Vagina (tissue), 2 donors: ENCODE data around the gene AMER3.

Source experiments
- POLR2A ChIP-seq, 2 donors: fragments of 450-650 bp; IDR thresholded peaks; one replicate each; pipeline ENCODE4 v1.6.1; 2017; ENCODE audit warnings: antibody characterized with exemption in 2 of 2, mild to moderate bottlenecking in 2 of 2, moderate library complexity in 2 of 2
- TF ChIP-seq, protein P1 (sequence below), 3 experiments: fragments of 450-650 bp in 2 of 3; fragments of 200-600 bp in 1 of 3; sonication (generic) in 1 of 3; IDR thresholded peaks; one replicate each; pipeline ENCODE4 v1.5.1; 2017 to 2019; ENCODE audit warnings: antibody characterized with exemption in 3 of 3, mild to moderate bottlenecking in 2 of 3, moderate library complexity in 2 of 3

DNA sequence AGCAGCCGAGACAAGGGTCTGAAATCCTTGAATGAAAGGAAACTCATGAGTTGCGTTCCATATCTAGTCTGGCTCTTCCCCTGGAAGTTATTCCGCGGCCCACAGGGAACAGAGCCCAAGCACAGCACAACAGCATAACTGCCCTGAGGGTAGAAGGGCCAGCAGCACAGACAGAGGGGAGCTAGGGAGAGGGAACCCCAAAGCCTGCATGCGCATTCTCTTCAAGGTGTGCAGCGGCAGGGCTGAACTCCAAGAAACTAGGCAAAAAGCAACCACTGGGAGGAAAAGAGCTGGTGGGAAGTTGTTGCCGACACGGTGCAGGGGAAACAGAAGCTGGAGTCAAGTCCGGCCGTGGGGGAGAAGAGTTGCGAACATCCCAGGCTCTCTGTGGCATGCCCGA, 14.7 kb upstream of the AMER3 start:
- TF ChIP-seq, protein P1, sequence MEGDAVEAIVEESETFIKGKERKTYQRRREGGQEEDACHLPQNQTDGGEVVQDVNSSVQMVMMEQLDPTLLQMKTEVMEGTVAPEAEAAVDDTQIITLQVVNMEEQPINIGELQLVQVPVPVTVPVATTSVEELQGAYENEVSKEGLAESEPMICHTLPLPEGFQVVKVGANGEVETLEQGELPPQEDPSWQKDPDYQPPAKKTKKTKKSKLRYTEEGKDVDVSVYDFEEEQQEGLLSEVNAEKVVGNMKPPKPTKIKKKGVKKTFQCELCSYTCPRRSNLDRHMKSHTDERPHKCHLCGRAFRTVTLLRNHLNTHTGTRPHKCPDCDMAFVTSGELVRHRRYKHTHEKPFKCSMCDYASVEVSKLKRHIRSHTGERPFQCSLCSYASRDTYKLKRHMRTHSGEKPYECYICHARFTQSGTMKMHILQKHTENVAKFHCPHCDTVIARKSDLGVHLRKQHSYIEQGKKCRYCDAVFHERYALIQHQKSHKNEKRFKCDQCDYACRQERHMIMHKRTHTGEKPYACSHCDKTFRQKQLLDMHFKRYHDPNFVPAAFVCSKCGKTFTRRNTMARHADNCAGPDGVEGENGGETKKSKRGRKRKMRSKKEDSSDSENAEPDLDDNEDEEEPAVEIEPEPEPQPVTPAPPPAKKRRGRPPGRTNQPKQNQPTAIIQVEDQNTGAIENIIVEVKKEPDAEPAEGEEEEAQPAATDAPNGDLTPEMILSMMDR (IDR thresholded peaks at IDR 0.05): no peak
- no peak for TF ChIP-seq POLR2A (IDR thresholded peaks at IDR 0.05)
